Adrenal gland (tissue), 12 donors: ENCODE measurements around the gene SOX9. TPM values are rescaled to one million over a fixed set of nuclear protein-coding genes. Genes with fewer than 3 reads are reported as not detected.

ENCODE experiments used
- DNase-seq, 7 donors: peaks; one replicate each; pipeline ENCODE4 v3.0.0-alpha.2; 2019 to 2020
- H3K27ac ChIP-seq, 5 donors: fragments of 200-600 bp; sonication (generic) in 4 of 5; 1 replicate in 3 of 5; 2 replicates in 2 of 5; pipeline versions ENCODE4 v1.5.1 to v1.8.0; 2016 to 2020; ENCODE audit warnings: mild to moderate bottlenecking in 1 of 5
- H3K27me3 ChIP-seq: fragments of 200-600 bp; 2 replicates; pipeline ENCODE4 v1.8.0; 2021
- H3K36me3 ChIP-seq, 2 donors: fragments of 200-600 bp; replicated peaks in 1 of 2; 1 replicate in 1 of 2; 2 replicates in 1 of 2; pipeline versions ENCODE4 v1.5.1 to v1.8.0; 2018 to 2022
- H3K4me1 ChIP-seq, 2 donors: fragments of 200-600 bp; replicated peaks in 1 of 2; 1 replicate in 1 of 2; 2 replicates in 1 of 2; pipeline versions ENCODE4 v1.5.1 to v1.8.0; 2018 to 2021
- H3K4me3 ChIP-seq, 4 donors: fragments of 200-600 bp; sonication (generic) in 3 of 4; one replicate each; pipeline ENCODE4 v1.5.1; 2016 to 2018
- H3K9me3 ChIP-seq, 3 donors: fragments of 200-600 bp; sonication (generic) in 1 of 3; replicated peaks in 1 of 3; 1 replicate in 2 of 3; 2 replicates in 1 of 3; pipeline versions ENCODE4 v1.5.1 to v1.8.0; 2016 to 2021
- CTCF ChIP-seq, 6 experiments: fragments of 450-650 bp in 4 of 6; fragments of 200-600 bp in 2 of 6; sonication (generic) in 1 of 6; IDR thresholded peaks; 1 replicate in 5 of 6; 2 replicates in 1 of 6; pipeline versions ENCODE4 v1.5.1 to v1.8.0; 2016 to 2021; ENCODE audit warnings: antibody characterized with exemption in 6 of 6, mild to moderate bottlenecking in 2 of 6, moderate library complexity in 1 of 6
- POLR2A ChIP-seq, 2 donors: fragments of 450-650 bp; IDR thresholded peaks; one replicate each; pipeline ENCODE4 v1.6.1; 2017; ENCODE audit warnings: antibody characterized with exemption in 2 of 2, mild to moderate bottlenecking in 2 of 2, moderate library complexity in 1 of 2
- WGBS, 4 donors: extraction: QIAGEN DNeasy Blood & Tissue Kit in 2 of 4; methylation state at CpG; one replicate each; pipeline versions ENCODE4 v1.1.5 to v1.1.7; 2013 to 2017; 5-methylcytosine and 5-hydroxymethylcytosine counted together
- intact Hi-C, 2 donors: fragments of 100-400 bp; cut with DNase I; formaldehyde crosslinking; loops; one replicate each; pipeline versions ENCODE4 v1.14.1 to v1.15.0; 2022 to 2023
- polyA plus RNA-seq, 3 donors: library from polyadenylated mRNA; stranded (reverse); fragments of 200-250 nt in 2 of 3; fragments of 350-450 nt in 1 of 3; fragmentation: Illumina TruSeq in 1 of 3; extraction: RNeasy Lipid Tissue Mini Kit (QIAGEN cat#74804) in 1 of 3; gene quantifications; one replicate each; pipeline ENCODE4 v1.2.3, GENCODE V29; 2013 to 2014
- total RNA-seq, 9 donors: library from RNA; depleted of rRNA in 4 of 9; stranded (reverse); fragments of >200 nt in 4 of 9; fragments of 120-200 nt in 1 of 9; fragmentation: NEBNext Ultra II Directional in 1 of 9; extraction: Animal tissue kit (Norgen Biotek cat#: 25700) in 1 of 9; gene quantifications; one replicate each; pipeline versions ENCODE4 v1.1.0 to v1.2.4, GENCODE V29; 2013 to 2023
- donor health status: healthy with polysubstance abuse.
- donor health status: Bipolar disorder and iron deficiency.
- donor health status: DM: yes; HTN: yes; CAD: no.
- donor health status: DM: no; HTN: no; CAD: no.
- donor health status: DM: no; HTN: no; CAD: no.
- donor health status: DM: yes; HTN: yes; CAD: no.

SOX9 gene
- total and polyA plus RNA-seq, 12 donors = 0.22 to 8.9 (median 4.5) TPM

GRCh38 chr17:72121164-72122009 lies 567 bp downstream of the SOX9 start:
- H3K27me3 ChIP-seq = peaks cover 52% of the 10 kb centered on the region
- TF ChIP-seq POLR2A (IDR thresholded peaks at IDR 0.05) (no peak), CTCF (IDR thresholded peaks at IDR 0.05) (no peak)
- intact Hi-C loops = loop anchor here in 1 of 2 donors (5.0 kb wide), 1 partner anchor 649 kb away; no protein-coding TSS in a partner anchor
- H3K4me3 ChIP-seq = peak overlapping the region in 2 of 4 donors; percentile 15 to 59
- peak in 4 of 7 donors; percentile 19 to 49 (median 24) for DNase-seq
- no peaks in the 10 kb centered on the region for H3K36me3 ChIP-seq
- 0 to 1% (median 1%) methylated on average over 6 to 88 of the region's 88 CpGs for WGBS, 4 donors
- H3K4me1 ChIP-seq = peaks cover 4 to 28% of the 10 kb centered on the region in 2 donors
- H3K9me3 ChIP-seq = no peaks in the 10 kb centered on the region
- peak overlapping the region in 2 of 5 donors; percentile 38 to 78 for H3K27ac ChIP-seq

- TF ChIP-seq CTCF (IDR thresholded peaks at IDR 0.05) (no peak), POLR2A (IDR thresholded peaks at IDR 0.05) (no peak)
- Histone ChIP-seq H3K4me3 (peak overlapping the region in 2 of 4 donors; percentile 15 to 59), H3K36me3 (no peaks in the 10 kb centered on the region), H3K27me3 (peaks cover 44% of the 10 kb centered on the region), H3K9me3 (no peaks in the 10 kb centered on the region), H3K4me1 (peaks cover 4 to 24% of the 10 kb centered on the region in 2 donors), H3K27ac (peak overlapping the region in 1 of 5 donors; percentile 78)
- 3 to 5% (median 3%) methylated on average over 31 to 36 of the region's 36 CpGs for WGBS, 4 donors
- intact Hi-C loops = loop anchor here in 1 of 2 donors (5.0 kb wide), 1 partner anchor 650 kb away; no protein-coding TSS in a partner anchor
- DNase-seq = no peak
These were observed 1.4 kb downstream of the SOX9 start for GRCh38 chr17:72122010-72122764.

GRCh38 chr17:72122765-72123529 lies 2.1 kb downstream of the SOX9 start:
- peak overlapping the region in 1 of 4 donors; percentile 59 for H3K4me3 ChIP-seq
- no peaks in the 10 kb centered on the region for H3K36me3 ChIP-seq
- peaks cover 4 to 17% of the 10 kb centered on the region in 2 donors for H3K4me1 ChIP-seq
- H3K9me3 ChIP-seq = no peaks in the 10 kb centered on the region
- DNase-seq = peak in 1 of 7 donors; percentile 55
- peaks cover 36% of the 10 kb centered on the region for H3K27me3 ChIP-seq
- no peak overlapping the region for H3K27ac ChIP-seq
- intact Hi-C loops = loop anchor here in 1 of 2 donors (5.0 kb wide), 1 partner anchor 651 kb away; no protein-coding TSS in a partner anchor
- 21 to 61% (median 23%) methylated on average over 20 to 48 of the region's 48 CpGs for WGBS, 4 donors
- no peak for TF ChIP-seq CTCF (IDR thresholded peaks at IDR 0.05)
- TF ChIP-seq POLR2A (IDR thresholded peaks at IDR 0.05) = no peak
